Stimulated activated CD8-positive, alpha-beta memory T cell treated with anti-CD3 and anti-CD28 coated beads, Interleukin-7, amount 100 ng/mL, for 4 hours (primary cell): ENCODE data around the gene HLA-A.
"Not testable (repeated sequence)": the region's sequence is repeated elsewhere in the genome, so short reads cannot be mapped to it uniquely, and the experiment has no call there.

Experiments used
- DNase-seq, 2 donors: peaks; one replicate each; pipeline ENCODE4 v3.0.0-alpha.2; 2020; ENCODE audit warnings: low read depth in 2 of 2

The HLA-A gene

DNA sequence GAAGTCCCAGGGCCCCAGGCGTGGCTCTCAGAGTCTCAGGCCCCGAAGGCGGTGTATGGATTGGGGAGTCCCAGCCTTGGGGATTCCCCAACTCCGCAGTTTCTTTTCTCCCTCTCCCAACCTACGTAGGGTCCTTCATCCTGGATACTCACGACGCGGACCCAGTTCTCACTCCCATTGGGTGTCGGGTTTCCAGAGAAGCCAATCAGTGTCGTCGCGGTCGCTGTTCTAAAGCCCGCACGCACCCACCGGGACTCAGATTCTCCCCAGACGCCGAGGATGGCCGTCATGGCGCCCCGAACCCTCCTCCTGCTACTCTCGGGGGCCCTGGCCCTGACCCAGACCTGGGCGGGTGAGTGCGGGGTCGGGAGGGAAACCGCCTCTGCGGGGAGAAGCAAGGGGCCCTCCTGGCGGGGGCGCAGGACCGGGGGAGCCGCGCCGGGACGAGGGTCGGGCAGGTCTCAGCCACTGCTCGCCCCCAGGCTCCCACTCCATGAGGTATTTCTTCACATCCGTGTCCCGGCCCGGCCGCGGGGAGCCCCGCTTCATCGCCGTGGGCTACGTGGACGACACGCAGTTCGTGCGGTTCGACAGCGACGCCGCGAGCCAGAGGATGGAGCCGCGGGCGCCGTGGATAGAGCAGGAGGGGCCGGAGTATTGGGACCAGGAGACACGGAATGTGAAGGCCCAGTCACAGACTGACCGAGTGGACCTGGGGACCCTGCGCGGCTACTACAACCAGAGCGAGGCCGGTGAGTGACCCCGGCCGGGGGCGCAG, at the start of gene HLA-A:
HLA-A (plus strand) TSS at position 258 of the 778 bp plus-strand sequence; CDS start at position 280, 22 bp downstream.
- peak; percentile 86 to 94 for DNase-seq

DNA sequence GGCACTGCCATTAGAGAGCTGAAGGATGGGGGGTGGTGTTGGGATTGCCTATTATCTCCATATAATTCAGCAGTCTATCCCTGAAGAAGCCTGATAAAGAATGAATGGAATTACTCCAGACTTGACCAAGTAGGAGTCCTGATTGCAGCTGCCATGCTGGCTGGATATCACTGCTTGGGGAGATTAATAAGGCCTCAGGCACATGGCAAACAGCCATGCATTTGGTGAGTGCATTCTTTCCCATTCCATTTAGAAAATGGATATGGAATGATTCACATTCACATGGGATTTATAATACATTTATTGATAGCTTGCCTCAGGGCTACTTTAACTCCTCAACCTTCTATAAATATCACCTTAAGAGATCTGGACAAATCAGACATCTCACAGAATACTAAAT, 49.6 kb upstream of the HLA-A start:
- no peak for DNase-seq

DNA sequence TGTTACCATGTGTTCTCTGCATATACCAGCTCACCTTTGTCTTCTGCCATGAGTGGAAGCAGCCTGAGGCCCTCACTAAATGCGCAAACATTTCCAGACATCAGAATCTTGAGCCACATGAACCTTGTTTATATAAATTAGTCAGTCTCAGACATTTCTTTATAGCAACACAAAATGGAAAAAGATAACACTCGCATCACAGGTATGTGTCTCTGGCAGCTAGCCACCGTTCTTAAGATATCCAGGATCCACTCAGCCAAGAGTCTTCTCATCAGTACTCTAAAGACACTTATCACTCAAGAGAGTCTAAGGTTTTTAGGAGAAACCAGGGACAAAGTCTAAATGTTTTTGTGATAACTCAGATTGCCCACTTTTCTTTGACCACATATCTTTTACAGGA, 43.1 kb upstream of the HLA-A start:
- no peak for DNase-seq

DNA sequence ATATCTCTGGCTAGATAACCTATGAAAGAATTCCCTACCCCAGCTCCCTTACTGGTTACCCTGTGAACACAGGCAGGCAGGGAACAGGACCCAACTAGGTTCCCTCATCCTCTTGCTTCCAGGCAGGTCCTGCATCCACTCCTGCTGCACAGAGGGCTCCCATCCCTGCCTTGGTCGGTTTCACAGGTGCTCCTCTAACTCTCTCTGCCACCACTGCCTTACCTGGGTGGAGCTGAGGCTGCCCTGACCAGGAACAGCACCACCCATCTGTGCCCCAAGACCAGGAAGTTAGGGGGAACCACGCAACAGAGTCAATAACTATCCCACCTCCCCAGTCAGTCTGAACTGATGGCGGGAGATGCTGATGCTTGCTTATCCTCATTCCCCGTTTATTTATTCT, 37.0 kb upstream of the HLA-A start:
- DNase-seq, result no peak

DNA sequence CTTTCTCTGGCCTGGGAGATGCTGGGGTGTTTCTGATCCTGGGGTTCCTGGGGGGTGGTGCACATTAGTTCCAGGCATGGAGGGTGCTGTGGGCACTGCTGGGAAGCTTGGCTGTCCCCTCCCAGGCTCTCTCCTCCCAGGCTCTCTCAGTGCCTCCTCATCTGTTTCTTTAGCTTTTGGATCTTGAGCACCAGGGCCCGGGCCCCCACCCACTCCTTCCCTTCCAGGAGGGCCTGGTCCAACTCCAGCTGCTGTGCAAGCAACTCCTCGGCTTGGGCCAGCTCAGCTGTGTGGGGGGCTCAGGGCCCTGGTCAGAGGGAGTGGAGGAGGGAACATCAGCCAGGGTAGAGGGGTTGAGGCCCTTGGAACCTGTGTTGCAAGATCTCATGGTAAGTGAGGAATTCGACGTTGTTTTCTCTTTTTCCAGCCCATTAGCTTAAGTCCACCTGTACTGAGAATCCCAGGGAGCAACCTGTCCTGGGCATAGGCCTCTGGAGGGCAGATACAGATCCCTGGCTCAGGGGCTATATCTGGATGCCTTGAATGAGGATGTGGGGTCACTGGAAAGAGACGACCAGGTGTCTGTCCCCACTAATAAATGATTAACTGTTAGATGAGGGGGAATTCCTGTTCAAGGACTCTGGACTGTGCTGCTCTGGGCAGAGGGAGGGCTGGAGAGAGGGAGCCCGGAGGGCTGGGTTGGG, 34.5 kb upstream of the HLA-A start:
- no peak for DNase-seq

DNA sequence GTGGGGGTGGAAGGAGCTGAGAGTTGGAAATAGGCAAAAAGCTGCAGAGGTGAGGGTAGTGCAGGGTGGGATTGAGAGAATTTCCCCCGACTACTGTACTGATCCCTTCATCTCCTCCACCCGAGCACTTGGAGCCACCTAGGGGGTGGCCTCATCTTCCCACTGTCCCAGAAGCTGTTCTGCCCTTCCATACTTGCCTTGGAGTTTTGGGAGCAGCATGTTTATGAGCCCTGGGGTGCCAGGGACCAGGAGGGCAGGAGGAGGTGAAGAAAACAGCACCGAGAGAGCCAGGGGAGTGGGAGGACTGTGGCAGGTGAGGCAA, 34.0 kb upstream of the HLA-A start:
- no peak for DNase-seq

DNA sequence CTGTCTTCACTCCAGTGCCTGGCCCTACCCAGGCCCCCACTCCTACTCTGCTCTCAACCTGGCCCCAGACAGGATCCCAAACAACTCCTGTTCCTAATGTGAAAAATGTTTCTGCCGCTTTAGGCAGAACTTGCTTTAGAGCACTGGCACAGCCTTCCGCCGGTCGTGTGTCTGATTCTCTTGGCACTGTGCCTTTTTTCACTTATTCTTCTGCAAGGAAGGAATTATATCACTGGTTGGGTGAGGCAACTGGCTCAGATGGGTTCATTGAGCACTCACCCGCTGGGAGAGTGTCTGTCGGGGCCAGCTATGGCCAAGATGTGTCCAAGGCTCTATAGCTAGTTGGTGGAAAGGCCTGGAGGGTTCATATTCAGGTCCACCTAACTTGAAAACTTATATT, 33.6 kb upstream of the HLA-A start:
- DNase-seq, result no peak

DNA sequence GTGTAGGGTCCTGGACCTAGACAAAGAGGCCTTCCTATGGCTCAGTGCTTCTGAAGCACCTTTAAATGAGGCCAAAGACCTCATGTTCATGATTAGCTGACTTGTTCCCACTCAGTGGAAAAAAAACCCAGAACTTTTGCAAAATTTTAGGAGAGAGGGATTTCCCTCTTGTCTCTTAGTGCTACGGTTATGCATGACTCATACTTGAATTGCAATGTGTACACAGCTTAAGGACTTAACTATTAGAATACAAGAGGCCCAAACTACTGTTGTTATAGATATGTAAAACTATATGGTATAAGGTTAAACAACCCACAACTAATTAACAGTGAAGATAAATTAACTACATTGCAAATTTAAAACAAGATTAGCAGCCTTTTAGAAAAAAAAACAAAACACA, 32.3 kb upstream of the HLA-A start:
- DNase-seq, result no peak

DNA sequence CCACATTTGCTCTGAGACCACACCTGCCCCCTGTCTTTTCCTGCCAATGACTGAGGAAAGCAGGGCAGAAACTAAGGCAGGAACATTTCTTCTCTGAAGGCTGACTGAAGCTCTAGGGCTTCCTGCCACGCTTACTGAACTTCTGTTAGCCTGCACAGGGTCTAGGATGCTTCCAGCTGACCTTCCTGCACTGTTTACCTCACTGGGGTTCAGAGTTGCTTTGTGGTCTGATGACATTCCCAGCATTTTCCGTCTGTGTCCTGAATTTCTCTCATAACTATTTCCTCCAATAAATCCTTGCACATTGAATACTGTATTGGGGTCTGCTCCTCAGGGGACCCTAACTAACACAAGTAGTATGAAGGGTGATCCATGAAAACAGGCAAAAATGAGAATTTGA, 29.5 kb upstream of the HLA-A start:
- DNase-seq, result no peak

DNA sequence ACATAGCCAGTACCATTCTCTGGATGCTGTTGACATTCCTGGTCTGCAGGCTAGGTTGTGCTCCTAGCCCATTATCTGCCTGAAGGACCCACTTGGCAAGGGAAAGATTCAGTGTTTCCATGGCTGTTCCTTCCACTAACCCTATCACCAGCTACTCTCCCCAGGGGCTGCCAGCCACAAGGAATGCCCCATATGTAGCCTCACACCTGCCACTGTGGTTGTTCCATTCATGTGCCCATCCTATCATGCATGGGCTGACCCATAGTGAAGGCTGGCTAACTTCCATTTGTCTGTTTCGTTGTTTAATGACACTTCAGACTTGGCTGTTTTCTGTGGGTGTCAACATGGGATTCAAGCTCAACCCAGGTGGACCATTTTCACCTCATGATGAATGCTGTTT, 25.6 kb upstream of the HLA-A start:
- DNase-seq, result no peak

DNA sequence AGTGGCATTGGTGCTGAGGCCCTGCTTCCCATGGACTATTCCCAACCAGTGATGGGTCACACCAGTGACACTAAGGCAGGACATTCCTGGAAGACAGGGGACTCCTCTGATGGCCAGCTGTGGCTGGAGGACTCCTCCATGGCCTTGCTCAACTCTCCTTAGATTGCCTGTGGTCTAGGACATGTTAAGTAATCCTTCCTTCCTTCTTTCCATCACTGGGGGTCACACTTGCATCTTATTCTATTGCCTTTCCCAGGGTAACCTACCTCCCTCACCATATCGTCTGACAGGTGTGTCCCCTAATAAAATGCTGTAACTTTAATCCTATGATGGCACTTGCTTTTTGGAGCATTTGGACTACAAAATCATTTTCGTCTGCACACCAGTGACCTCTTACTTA, 24.5 kb upstream of the HLA-A start:
- DNase-seq, result no peak

DNA sequence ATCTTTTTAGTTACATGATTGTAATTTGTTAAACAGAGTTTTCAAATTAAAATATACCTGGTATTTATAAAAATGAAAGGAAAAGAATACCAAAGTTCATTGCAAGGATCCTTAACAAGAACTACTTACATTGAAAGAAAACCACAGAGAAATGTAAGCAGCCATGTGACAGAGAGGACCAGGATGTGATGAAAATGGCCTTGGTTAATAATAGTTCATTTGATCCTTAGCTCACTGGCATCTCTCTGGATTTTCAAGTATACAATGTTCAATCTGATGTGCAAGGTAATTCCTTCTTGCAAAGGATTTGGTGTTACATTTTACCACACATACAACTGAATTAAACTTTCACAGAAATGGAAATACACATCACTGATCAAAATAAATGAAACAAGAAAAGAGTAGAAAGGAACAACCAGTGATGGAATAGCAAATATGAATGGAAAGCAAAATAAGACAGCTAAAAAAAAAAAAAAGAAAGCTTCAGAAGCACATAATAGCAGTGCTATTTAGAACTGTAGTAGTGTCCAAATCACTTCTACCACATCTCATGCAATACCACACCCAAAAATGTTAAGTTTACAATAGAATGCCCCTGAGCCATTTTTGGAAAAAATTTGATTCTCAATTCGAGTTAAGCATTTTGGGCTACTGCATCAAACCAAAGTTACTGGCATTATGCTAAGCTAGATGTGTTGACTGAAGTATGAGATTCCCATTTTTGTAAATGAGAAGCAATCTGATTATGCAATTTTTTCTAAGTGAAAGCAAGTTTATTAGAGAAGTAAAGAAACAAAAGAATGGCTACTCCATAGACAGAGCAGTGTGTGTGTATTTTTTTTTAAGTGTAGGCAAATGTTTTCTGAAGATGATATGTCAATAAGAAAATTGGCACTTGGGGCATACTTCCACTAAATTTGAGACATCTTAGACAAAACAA, 22.6 kb upstream of the HLA-A start:
- no peak for DNase-seq

DNA sequence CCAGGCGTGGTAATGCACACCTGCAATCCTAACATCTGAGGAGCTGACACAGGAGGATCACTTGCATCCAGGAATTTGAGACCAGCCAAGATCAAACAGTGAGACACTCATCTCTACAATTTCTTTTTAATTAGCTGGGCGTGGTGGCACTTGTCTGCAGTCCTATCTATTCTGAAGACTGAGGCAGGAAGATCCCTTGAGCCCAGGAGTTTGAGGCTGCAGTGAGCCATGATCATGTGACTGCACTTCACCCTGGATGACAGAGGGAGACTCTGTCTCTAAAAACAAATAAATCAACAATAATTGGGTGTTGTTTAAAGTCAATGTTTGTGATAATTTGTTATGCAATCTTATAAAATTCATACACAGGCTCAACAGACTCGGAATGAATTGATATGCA, 18.0 kb upstream of the HLA-A start:
- DNase-seq, result no peak

DNA sequence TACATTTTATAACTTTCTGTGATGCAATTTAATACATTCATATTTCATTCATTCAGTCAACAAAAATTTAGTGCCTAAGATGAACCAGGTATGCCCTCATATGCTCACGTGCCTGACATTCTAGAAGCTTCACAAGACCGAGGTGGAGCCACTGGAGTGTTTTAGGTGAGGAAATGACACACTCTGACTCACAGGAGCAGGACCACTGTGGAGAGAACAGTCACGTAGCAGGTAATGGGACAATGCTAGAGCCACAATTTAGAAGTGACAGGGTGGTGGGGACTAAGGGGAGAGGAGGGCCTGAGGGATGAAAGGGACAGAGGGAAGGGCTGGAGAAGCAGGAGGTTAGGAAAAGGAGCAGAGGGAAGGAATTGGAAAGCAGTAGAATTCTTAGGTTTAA, 17.6 kb upstream of the HLA-A start:
- no peak for DNase-seq

DNA sequence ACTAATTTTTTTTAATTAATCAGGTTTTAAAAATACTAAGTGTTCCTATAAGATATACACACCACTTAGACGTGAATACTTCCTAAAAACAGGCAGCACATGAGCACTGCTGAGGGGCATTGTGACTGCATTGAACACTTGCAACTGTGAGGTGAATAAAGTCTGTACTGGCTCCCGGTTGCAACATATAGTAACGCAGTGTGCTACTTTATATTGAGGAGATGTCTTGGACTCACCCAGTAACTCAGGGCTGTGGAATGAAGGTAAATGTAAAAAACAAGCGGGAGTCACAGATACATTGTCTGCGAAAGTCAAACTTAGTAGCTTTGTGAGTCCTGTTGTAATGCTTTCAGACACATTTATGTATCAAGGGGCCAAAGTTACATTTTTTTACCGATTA, 17.0 kb upstream of the HLA-A start:
- no peak for DNase-seq

DNA sequence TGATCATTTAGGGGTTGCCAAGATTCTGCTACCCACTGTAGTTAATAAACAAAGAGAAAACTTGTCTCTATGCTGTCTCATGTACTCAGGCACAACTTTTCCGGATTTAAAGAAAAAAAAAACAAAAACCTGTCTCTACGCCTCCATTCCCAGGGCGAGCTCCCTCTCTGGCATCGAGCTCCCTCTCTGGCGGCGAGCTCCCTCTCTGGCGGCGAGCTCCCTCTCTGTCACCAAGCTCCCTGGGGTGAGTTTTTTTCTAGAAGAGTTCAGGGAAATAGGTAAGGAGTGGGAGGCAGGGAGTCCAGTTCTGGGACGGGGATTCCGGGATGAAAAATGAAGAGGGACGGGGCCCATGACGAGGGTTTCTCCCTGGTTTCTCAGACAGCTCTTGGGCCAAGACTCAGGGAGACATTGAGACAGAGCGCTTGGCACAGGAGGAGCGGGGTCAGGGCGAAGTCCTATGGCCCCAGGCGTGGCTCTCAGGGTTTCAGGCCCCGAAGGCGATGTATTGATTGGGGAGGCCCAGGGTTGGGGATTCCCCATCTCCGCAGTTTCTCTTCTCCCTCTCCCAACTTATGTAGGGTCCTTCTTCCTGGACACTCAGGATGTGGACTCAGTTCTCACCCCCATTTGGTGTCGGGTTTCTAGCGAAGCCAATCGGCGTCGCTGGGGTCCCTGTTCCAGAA, 16.5 kb upstream of the HLA-A start:
- no peak for DNase-seq

DNA sequence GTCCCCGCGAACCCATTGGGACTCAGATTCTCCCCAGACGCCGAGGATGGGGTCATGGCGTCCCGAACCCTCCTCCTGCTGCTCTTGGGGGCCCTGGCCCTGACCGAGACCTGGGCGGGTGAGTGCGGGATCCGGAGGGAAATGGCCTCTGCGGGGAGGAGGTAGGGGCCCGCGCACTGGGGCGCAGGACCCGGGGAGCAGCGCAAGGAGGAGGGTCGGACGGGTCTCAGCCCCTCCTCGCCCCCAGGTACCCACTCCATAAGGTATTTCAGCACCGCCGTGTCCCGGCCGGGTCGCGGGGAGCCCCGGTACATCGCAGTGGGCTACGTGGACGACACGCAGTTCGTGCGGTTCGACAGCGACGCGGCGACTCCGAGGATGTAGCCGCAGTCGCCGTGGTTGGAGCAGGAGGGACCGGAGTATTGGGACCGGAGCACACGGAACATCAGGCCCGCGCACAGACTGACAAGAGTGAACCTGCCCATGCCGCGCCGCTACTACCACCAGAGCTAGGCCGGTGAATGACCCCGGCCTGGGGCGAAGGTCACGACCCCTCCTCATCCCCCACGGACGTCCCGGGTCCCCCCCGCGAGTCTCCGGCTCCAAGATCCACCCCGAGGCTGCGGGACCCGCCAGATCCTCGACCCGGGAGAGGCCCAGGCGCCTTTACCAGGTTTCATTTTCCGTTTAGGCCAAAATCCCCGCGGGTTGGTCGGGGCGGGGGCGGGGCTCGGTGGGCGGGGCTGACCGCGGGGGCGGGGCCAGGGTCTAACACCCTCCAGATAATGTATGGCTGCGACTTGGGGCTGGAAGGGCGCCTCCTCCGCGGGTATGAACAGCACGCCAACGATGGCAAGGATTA, 15.7 kb upstream of the HLA-A start:
- DNase-seq, result peak; percentile 63 to 79

DNA sequence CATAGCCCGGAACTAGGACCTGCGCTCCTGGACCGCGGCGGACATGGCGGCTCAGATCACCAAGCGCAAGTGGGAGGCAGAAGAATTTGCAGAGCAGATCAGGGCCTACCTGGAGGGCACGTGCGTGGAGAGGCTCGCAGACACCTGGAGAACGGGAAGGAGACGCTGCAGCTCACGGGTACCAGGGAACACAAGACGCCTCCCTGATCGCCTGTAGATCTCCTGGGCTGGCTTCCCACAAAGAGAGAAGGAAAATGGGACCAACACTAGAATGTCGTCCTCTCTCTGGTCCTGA, 15.1 kb upstream of the HLA-A start:
- no peak for DNase-seq

DNA sequence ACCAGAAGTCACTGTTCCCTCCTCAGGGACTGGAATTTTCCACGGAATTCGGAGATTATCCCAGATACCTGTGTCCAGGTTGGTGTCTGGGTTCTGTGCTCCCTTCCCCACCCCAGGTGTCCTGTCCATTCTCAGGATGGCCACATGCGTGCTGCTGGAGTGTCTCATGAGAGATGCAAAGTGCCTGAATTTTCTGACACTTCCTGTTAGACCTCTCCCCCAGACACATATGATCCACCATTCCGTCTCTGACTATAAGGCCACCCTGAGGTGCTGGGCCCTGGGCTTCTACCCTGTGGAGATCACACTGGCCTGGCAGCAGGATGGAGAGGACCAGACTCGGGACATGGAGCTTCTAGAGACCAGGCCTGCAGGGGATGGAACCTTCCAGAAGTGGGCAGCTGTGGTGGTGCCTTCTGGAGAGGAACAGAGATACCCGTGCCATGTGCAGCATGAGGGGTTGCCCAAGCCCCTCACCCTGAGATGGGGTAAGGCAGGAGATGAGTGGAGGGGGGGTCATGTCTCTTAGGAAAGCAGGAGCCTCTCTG, 14.4 kb upstream of the HLA-A start:
- no peak for DNase-seq

DNA sequence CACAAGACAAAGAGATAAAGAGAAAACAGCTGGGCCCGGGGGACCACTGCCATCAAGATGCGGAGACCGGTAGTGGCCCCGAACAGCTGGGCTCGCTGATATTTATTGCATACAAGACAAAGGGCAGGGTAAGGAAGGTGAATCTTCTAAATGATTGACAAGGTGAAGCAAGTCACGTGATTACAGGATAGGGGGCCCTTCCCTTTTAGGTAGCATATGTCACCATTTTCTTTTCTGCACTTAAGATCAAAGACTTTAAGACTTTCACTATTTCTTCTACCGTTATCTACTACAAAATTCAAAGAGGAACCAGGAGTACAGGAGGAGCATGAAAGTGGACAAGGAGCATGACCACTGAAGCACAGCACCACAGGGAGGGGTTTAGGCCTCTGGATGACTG, 12.3 kb upstream of the HLA-A start:
- not testable (repeated sequence) for DNase-seq

DNA sequence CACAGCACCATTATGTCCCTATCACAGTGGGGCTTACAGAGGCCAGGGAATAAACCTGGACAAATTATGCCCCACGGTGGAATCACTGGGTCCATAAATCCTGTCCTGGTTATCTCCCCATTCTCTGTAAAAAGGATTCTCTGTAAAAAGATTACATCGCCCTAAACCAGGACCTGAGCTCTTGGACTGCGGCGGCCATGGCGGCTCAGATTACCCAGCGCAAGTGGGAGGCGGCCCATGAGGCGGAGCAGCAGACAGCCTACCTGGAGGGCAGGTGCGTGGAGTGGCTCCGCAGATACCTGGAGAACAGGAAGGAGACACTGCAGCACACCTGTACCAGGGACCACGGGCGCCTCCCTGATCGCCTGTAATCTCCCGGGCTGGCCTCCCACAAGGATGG, 8.4 kb upstream of the HLA-A start:
- DNase-seq, result no peak
